ENCODE measurements around the gene SLC44A4.
"Not testable (repeated sequence)": the region's sequence is repeated elsewhere in the genome, so short reads cannot be mapped to it uniquely, and the experiment has no call there.

SLC44A4 gene

DNA sequence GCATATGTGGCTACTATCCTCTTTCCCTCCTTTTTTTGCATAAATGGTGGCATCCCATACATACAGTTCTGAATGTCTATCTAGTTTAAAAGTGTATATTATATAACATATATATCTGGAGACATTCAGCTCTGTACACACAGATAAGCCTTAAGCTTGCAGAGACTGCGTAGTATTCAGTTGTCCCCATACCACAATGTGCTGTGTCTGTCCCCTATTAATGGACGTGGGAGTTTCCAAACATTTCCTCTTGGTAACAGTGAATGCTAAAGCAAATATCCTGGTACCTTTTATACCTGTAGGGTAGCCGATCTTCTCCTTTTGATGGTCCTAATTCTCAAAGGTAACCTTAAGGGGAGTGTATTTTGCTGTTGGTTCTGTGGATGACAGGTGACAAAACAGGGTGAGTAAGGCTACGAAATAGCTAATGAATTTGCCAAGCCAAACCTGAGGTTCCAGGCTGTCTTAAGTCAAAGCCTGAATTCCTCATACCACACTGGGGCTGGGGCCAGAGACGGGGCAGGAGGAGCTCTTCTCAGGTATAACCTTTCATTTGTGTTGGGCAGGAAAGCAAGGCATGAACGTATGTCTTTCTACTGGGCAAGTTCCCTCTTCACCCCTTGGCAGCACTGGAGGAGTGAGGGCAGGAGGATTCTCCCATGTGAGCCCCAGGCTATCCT, 41.0 kb upstream of the SLC44A4 start:
- DNase-seq (ENCODE audit: extremely low read depth, low read depth): no peak
- TF ChIP-seq, protein P1, sequence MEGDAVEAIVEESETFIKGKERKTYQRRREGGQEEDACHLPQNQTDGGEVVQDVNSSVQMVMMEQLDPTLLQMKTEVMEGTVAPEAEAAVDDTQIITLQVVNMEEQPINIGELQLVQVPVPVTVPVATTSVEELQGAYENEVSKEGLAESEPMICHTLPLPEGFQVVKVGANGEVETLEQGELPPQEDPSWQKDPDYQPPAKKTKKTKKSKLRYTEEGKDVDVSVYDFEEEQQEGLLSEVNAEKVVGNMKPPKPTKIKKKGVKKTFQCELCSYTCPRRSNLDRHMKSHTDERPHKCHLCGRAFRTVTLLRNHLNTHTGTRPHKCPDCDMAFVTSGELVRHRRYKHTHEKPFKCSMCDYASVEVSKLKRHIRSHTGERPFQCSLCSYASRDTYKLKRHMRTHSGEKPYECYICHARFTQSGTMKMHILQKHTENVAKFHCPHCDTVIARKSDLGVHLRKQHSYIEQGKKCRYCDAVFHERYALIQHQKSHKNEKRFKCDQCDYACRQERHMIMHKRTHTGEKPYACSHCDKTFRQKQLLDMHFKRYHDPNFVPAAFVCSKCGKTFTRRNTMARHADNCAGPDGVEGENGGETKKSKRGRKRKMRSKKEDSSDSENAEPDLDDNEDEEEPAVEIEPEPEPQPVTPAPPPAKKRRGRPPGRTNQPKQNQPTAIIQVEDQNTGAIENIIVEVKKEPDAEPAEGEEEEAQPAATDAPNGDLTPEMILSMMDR (IDR thresholded peaks at IDR 0.05; ENCODE audit: low read depth, low read length, missing control alignments): no peak

DNA sequence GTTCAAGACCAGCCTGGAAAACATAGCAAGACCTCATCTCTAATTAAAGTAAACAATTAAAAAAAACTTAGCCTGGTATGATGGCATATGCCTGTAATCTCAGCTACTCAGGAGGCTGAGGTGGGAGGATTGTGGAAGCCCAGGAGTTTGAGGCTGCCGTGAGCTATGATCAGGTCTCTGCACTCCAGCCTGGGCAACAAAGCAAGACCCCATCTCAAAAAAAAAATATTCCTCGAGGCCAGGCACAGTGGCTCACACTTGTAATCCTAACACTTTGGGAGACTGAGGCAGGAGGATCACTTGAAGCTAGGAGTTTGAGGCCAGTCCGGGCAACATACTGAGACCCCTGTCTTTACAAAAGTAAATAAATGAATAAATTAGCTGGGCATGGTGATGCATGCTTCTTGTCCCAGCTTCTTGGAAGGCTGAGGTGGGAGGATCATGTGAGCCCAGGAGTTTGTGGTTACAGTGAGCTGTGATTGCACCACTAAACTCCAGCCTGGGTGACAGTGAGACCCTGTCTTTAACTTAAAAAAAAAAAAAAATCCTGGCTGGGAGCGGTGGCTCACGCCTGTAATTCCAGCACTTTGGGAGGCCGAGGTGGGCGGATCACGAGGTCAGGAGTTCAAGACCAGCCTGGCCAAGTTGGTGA, 39.4 kb upstream of the SLC44A4 start:
- TF ChIP-seq, protein P1 (IDR thresholded peaks at IDR 0.05; ENCODE audit: low read depth, low read length, missing control alignments): no peak
- H3K4me3 ChIP-seq (replicated peaks; ENCODE audit: low read depth, low read length): no peak overlapping the region
- no peak for DNase-seq (ENCODE audit: extremely low read depth, low read depth)

More for the DNA sequence above, 41.0 kb upstream of the SLC44A4 start:
- H3K4me3 ChIP-seq (replicated peaks; ENCODE audit: low read depth, low read length): no peak overlapping the region

DNA sequence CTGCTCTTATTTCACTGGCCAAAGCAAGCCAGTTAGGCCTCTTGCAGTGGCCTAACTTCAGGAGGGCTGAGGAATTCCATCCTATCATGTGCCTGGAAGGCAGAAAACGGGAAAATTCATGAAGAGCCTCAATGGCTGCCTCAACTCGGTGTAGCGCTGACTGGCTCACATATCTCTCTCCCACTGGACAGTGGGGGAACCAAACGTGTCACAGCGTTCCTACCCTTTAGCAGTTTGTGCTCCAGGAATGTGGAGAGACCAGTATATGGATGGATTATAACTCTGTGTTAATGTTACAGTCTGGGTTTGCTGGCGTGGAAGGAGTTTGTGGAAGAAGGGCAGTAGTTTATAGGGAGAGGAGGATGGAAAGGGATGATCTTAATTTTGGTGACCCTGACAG, 37.0 kb upstream of the SLC44A4 start:
- H3K4me3 ChIP-seq (replicated peaks; ENCODE audit: low read depth, low read length): no peak overlapping the region
- DNase-seq (ENCODE audit: extremely low read depth, low read depth): no peak
- TF ChIP-seq, protein P1 (IDR thresholded peaks at IDR 0.05; ENCODE audit: low read depth, low read length, missing control alignments): no peak

DNA sequence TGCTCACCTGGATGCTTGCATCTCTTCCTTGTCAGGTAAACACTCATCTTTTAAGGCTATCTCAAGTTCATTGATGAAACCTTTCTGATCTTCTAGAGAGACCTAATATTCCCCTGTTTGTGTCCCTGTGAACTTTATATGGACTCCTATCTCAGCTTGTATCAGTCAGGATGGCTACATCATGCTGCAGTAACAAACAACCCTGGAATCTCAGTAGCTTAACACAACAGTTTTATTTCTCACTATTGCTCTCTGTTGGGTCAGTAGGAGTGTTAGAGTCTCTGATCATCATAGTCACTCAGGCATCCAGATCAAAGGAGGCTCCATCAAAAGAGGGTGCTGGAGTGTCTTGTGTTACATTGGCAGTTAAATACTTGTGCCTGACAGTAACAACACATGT, 36.6 kb upstream of the SLC44A4 start:
- TF ChIP-seq, protein P1 (IDR thresholded peaks at IDR 0.05; ENCODE audit: low read depth, low read length, missing control alignments): no peak
- no peak for DNase-seq (ENCODE audit: extremely low read depth, low read depth)
- no peak overlapping the region for H3K4me3 ChIP-seq (replicated peaks; ENCODE audit: low read depth, low read length)

DNA sequence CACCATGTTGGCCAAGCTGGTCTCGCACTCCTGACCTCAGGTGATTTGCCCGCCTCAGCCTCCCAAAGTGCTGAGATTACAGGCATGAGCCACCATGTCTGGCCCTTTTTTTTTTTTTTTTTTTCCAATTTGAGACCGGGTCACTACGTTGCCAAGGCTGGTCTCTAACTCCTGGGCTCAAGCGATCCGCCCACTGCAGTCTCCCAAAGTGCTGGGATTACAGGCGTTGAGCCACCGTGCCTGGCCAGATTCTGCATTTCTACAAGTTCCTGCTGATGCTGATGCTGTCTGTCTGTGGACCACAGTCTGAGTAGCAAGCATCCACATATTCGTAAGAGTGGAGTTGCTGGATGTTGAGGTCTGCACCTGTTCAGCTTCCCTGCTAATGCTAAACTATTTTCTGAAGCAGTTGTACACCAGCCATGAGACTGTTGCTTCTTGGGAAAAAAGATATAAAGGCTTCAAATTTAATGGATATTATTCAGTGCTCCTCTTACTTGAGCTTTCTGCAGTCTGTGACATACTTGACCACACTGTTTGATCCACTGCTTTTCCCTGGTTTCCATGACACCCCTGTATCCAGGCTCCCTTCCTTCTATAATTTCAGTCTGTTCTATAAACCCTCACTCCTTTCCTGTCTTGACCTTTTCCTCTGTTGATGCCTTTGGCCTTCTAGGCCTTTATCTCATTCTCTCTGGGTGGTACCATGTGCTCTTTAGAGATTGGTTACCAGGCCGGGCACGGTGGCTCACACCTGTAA, 33.2 kb upstream of the SLC44A4 start:
- no peak for DNase-seq (ENCODE audit: extremely low read depth, low read depth)
- TF ChIP-seq, protein P1 (IDR thresholded peaks at IDR 0.05; ENCODE audit: low read depth, low read length, missing control alignments): no peak
- H3K4me3 ChIP-seq (replicated peaks; ENCODE audit: low read depth, low read length): no peak overlapping the region

DNA sequence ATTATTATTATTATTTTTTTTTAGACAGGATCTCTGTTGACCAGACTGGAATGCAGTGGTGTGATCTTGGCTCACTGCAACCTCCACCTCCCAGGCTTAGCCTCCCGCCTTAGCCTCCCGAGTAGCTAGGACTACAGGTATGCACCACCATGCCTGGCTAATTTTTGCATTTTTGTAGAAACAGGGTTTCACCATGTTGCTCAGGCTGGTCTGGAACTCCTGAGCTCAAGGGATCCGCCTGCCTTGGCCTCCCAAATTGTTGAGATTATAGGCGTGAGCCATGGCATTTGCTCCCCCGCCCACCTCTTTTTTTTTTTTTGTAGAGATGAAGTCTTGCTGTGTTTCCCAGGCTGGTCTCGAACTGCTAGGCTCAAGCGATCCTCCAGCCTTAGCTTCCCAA, 30.5 kb upstream of the SLC44A4 start:
- not testable (repeated sequence) for H3K4me3 ChIP-seq (replicated peaks; ENCODE audit: low read depth, low read length); DNase-seq (ENCODE audit: extremely low read depth, low read depth)

DNA sequence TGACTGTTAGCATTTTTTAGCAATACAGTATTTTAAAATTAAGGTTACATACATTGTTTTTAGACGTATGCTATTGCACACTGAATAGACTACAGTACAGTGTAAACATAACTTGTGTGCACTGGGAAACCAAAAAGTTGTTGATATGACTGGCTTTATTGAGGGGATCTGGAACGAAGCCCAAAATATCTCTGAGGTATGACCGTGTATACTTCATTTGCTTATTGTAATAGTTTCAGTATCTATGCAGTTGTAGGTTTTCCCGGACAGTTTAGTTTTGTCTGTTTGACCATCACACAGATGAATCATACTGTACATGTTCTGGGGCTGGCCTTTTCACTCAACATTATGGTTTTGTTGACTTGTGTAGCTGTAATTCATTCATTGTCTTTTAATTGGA, 30.0 kb upstream of the SLC44A4 start:
- no peak overlapping the region for H3K4me3 ChIP-seq (replicated peaks; ENCODE audit: low read depth, low read length)
- TF ChIP-seq, protein P1 (IDR thresholded peaks at IDR 0.05; ENCODE audit: low read depth, low read length, missing control alignments): no peak
- no peak for DNase-seq (ENCODE audit: extremely low read depth, low read depth)

DNA sequence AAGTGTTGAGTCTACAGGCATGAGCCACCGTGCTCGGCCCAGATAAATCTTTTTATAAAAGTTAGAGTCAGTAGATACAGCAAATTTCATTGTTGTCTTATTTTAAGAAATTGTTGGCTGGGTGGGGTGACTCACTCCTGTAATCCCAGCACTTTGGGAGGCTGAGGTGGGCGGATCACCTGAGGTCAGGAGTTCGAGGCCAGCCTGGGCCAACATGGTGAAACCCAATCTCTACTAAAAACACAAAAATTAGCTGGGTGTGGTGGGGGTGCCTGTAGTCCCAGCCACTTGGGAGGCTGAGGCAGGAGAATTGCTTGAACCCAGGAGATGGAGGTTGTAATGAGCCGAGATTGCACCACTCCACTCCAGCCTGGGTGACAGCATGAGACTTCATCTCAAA, 29.5 kb upstream of the SLC44A4 start:
- not testable (repeated sequence) for DNase-seq (ENCODE audit: extremely low read depth, low read depth); H3K4me3 ChIP-seq (replicated peaks; ENCODE audit: low read depth, low read length)
